Stromal cell of bone marrow (primary cell): ENCODE results near the gene RGS7.

ENCODE experiments used
- DNase-seq: peaks from one replicate; pipeline ENCODE4 v3.0.0-alpha.2; 2012; ENCODE audit warnings: low read depth

RGS7 gene

GRCh38 chr1:241079459-241079858, 277.5 kb downstream of the RGS7 start:
- no peak for DNase-seq

DNA sequence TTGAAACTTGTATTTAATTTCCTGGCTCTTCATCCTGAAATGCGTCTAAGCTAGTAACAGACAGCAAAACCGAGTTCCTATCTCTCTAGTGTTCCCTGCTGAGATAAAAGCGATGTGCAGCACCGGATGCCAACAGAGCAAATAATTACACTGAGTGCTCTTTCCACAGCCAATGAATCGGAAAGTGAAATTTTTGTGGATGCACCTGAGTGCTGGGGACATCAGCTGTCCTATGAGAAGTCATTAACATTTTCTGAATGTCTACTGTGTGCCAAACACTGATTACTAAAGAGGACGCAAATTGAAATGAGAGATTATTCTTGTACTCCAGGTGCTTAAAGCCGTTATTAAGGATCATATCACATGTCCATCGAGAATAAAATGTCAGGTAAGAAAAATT, 278.0 kb downstream of the RGS7 start:
- no peak for DNase-seq

GRCh38 chr1:241077386-241078147, 279.4 kb downstream of the RGS7 start:
- DNase-seq: no peak

DNA sequence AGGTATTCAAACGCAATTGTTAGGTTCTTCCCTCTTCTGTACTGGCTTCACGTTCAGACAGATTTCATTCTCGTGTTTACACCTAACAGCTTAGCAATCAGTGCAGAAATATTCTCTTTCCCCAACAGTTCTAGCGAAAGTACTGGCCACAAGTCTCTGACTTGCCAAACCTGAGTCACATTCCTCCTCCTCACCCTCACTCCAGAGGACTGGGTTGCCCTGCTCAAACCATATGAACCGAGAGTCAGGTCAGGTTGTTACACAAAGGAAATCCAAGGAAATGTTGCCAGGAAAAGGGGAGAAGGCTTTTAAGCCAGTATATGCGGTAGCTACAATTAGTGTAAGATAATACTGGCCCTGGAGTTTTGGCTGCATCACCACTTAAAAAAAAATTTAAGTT, 282.5 kb downstream of the RGS7 start:
- peak; percentile 43 for DNase-seq

GRCh38 chr1:241068359-241068758, 288.6 kb downstream of the RGS7 start:
- DNase-seq: no peak

- no peak for DNase-seq
Measured at GRCh38 chr1:241063276-241063675, 293.7 kb downstream of the RGS7 start.

DNA sequence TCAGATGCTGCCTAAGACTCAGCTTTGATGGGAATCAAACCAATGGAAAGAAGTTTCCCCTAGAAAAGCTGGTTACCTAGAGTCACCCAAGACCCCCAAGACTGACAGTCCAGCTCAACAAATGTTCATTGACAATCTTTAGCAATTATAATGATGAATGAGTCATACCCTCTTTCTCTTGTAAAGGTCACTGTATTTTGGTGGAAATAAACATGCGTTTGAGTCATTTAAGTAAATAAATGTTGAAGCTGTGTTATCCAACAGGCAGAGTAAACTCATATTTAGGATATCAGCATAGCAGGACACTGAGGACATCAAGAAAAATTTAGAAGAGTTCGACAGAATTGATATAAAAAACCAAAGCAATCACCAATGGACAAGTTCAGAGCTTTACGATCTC, 295.9 kb downstream of the RGS7 start:
- no peak for DNase-seq

GRCh38 chr1:241048622-241049021, 308.4 kb downstream of the RGS7 start:
- DNase-seq: no peak

DNA sequence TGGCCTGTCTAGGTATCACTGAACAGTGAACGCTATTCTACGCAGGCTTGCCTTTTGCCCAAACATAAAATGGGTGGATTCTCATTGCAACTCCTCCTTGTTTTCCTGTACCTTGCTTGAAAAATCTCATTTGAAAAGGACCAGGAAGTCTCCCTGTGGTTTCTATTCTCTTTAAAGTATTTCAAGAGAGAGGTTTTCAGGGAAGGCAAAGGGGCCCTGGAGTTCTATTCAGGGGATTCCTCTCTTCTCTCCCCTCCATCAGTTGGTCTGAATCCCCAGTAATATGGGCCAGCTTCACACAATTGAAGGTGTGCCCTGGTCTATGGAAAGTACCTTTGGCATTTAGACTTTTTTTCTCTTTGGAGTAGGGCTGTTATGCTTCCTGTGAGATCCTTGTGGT, 311.3 kb downstream of the RGS7 start:
- no peak for DNase-seq

DNA sequence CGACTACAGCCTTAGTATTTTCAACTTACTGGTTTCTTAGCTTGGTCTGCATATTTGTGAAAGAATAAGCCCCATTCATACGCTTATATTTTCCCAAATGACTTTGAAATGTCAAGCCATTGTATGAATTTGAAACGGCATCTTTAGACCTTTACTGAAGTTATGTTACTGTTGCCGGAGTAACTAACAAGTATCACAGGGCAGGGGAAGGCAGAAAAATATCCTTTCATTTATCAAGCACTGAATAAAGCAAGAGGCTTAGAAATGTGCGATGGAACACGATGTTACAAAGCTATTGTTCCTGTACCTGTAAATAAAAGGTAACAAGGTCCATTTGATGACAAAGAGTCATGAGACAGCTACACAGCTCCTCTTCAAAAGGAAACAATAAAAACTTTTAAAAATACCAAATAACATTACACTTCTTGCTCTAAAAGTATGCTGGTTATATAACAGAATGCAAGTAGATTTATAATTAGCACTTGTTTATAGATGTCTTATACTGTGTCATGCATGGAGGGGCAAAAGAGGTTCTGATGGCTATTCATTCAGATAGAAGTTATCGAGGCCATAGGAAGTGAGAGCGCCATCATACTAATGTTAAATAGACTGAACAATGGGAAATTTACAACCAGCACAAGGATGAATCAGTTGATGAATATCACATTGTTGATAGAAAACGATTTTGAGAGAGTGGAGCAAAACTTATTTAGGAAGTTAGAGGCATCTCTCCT, 322.6 kb downstream of the RGS7 start:
- no peak for DNase-seq

DNA sequence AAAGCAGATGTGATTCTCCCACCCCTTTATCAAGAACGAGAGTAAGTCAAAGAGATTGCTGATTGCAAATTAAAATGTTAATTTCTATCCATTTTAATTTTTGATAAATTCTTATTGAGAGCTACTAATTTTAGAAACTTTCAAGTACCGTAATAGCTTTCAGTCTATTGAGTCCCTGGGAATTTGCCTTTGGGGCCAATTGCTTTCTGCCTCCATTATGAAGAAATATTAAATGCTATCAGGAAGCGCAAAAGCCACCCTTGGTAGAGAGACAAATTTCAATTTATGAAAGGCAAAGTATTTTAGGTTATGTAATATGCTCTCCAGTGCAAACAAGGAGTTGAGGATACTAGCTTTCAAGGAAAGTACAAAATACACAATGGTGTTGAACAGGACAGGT, 332.2 kb downstream of the RGS7 start:
- DNase-seq: no peak

DNA sequence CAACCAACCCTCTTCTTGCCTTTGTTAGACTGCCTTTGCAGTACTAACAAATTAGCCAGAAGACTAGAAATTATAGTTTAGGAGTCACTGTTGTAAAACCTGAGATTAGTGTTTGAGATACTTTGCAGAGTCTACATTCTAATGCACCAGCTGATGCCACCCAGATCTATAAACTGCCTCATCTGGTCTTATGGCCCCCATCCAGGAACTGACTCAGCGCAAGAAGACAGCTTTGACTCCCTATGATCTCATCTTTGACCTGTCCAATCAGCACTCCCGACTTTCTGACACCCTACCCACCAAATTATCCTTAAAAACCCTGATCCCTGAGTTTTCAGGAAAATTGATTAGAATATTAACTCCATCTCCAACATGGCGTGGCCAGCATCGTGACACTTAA, 334.6 kb downstream of the RGS7 start:
- DNase-seq: no peak

GRCh38 chr1:241020851-241021697, 335.9 kb downstream of the RGS7 start:
- no peak for DNase-seq

GRCh38 chr1:241012708-241013340, 344.2 kb downstream of the RGS7 start:
- DNase-seq: no peak

GRCh38 chr1:241007668-241008067, 349.3 kb downstream of the RGS7 start:
- no peak for DNase-seq

DNA sequence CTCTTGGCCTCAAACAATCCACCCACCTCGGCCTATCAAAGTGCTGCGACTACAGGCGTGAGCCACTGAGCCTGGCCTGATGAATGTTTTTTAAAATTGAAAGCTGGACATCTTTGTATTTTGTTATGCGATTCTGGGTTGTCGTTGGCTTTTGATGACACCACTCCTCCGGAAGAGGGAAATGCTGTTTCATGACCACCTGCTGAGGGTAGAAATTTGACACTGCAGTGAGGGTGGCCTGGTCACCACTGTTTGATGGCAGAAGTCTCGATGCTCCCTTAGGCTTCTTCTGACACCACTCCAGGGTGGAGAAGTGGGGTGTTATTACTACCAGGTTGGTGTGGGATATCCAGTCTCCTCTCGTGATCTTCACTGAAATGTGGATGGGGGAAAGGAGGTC, 357.2 kb downstream of the RGS7 start:
- no peak for DNase-seq

DNA sequence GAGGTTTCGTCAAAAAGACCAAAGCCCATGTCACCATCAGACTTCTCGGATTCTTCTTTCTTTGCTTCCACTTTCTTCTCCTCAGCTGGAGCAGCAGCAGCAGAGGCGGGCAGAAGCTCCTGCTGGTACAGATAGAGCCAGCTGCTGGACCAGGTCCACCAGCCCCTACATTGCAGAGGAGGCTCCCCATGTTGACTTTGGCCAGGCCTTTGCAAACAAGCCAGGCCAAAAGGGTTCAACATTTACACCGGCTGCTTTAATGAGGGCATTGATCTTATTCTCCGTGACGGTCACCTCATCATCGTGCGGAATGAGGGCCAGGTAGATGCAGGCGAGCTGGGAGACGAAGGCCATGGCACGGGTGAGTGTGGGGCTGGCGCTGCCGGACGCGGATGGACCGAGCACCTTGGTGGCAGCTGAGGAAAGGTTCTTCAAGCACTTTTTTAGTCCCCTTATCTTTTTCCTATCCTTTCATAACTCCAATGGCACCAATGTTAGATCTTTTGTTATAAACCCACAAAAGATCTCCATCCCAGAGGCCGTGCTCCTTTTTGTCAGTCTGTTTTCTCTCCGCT, 358.5 kb downstream of the RGS7 start:
- no peak for DNase-seq

- DNase-seq: peak; percentile 60
Measured at GRCh38 chr1:240998024-240998423, 359.0 kb downstream of the RGS7 start.

DNA sequence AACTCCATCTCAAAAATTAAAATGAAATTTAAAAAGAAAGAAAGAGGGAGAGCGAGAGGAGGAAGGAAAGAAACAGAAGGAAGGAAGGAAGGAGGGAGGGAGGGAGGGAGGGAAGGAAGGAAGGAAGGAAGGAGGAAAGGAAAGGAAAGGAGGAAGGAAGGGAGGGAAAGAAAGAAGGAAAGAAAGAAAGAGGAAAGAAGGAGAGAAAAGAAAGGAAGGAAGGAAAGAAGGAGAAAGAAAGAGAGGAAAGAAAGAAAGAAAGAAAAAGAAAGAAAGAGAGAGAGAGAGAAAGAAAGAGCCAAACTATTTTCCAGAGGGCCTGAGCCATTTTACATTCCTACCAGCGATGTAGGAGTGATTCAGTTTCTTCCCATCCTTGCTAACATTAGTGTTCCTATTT, 364.0 kb downstream of the RGS7 start:
- no peak for DNase-seq

DNA sequence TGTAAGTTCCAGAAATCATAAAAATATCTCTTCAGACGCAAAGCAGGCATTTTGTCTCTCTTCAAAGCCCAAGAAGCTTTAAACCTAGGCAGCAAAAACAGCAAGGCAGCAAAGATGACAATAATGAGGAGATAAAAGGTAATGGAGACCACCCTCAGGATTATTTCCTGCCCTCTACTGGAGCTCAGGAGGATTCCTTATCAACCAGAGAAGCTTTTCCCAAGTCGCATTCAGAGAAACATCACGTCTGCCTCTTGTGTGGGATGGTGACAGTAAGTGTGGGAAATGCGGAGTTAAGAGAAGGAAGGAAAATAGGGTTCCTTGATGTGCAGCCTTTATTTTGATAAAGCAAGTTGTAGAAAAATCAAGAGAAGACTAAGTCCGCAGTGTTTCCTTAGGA, 365.8 kb downstream of the RGS7 start:
- DNase-seq: no peak

DNA sequence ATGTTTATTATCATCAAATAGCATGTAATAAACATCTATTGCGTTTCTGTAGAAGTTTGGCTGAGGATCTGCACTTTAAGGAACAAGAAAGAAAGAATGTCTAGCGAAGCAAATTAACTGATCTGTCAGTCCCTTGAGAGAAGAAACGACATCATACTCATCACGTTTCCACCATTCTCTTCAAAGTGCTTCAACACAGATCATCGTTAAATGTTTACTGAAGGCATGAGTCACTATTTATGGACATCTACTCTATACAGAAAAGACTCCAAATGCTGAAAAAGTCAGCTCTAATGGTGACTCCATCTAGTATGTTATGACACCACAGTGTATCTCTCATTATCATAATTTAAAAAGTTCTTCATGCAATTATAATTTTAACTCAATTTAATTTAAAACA, 369.1 kb downstream of the RGS7 start:
- DNase-seq: no peak

DNA sequence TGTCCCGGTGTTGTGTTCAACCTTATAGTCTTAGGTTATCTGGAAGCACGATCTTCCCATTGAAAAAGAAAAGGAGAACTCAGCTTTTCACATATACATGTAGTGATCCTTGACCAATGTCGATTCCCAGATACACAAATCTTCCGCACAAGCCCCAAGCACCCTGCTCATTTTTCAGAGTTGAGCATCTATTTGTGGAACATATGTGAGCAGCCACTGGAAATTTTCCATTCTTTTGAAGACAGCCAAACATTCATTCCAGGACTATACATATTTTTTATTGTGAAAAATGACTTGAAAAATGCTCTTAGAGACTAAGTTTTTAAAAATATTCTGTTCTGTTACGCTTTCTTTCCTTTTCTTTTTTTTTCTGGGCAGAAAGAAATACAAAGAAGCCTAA, 371.9 kb downstream of the RGS7 start:
- no peak for DNase-seq
